ENCODE data around the gene SCRN1.

SCRN1 gene

DNA sequence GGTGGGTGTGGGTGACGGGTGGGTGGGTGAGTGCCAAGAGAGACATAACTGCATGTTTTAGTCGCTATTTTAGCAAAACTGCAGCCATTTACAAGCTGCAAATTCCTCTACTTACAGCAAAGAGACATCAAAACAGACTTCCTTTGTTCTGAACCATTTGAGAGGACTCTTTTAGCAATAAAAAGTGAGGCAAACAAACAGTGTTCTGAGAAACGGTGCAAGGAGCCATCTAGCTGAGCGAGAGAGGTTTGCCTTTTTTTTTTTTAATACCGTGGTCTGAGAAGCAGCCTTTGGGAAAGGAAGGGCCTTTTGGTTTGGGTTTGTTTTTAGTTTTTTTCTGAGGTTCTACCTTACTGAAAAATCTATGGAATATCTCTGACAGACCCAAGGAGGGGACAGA, 62.9 kb downstream of the SCRN1 start:
- Histone ChIP-seq H3K4me1 (ENCODE audit: low read length) (no peaks in the 10 kb centered on the region), H3K9ac (ENCODE audit: low read length) (no peak overlapping the region), H3K4me3 (ENCODE audit: low read length) (no peak overlapping the region), H3K79me2 (ENCODE audit: low read length) (no peaks in the 10 kb centered on the region), H3F3A (ENCODE audit: insufficient read depth, low read length) (no peaks in the 10 kb centered on the region), H4K20me1 (ENCODE audit: insufficient read depth, low read length) (no peaks in the 10 kb centered on the region), H3K9me3 (replicated peaks; ENCODE audit: insufficient read depth, low read length) (no peaks in the 10 kb centered on the region), H3K4me2 (ENCODE audit: low read depth, low read length) (no peak overlapping the region), H3K27me3 (replicated peaks; ENCODE audit: insufficient read depth, low read length) (no peaks in the 10 kb centered on the region), H3K9me2 (replicated peaks; ENCODE audit: insufficient read depth, low read length) (no peaks in the 10 kb centered on the region), H3K27ac (ENCODE audit: low read length) (no peak overlapping the region), H2AFZ (ENCODE audit: low read length) (no peak overlapping the region), H3K36me3 (replicated peaks; ENCODE audit: insufficient read depth, low read length) (no peaks in the 10 kb centered on the region)
- TF ChIP-seq, protein P1, sequence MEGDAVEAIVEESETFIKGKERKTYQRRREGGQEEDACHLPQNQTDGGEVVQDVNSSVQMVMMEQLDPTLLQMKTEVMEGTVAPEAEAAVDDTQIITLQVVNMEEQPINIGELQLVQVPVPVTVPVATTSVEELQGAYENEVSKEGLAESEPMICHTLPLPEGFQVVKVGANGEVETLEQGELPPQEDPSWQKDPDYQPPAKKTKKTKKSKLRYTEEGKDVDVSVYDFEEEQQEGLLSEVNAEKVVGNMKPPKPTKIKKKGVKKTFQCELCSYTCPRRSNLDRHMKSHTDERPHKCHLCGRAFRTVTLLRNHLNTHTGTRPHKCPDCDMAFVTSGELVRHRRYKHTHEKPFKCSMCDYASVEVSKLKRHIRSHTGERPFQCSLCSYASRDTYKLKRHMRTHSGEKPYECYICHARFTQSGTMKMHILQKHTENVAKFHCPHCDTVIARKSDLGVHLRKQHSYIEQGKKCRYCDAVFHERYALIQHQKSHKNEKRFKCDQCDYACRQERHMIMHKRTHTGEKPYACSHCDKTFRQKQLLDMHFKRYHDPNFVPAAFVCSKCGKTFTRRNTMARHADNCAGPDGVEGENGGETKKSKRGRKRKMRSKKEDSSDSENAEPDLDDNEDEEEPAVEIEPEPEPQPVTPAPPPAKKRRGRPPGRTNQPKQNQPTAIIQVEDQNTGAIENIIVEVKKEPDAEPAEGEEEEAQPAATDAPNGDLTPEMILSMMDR (IDR thresholded peaks at IDR 0.05; ENCODE audit: low read length): no peak
- no peak for TF ChIP-seq EZH2phosphoT487 (IDR thresholded peaks at IDR 0.05; ENCODE audit: low read length)
- no peak for TF ChIP-seq EZH2 (optimal IDR thresholded peaks at IDR 0.05; ENCODE audit: low read depth, low read length)
- DNase-seq: no peak

DNA sequence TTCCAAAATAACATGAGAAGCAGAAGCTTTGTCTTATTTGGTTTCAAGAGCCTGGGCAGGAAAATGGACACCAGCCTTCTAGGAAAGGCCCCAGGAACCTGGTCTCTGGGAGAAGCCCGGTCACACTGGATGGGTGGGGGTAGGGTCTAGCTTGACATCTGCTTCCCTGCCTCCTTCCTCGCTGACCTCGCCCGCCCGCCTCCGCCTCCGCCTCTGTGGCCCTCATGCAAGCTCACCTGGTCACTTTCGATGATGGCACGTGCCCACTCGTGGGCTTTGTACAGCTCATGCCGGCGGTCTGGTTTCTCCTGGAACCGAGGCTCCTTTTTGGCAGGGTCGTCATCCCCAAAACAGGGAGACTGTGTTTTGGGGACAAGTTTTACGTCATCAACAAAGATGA, 63.4 kb downstream of the SCRN1 start:
- H3K9ac ChIP-seq (ENCODE audit: low read length): no peak overlapping the region
- H4K20me1 ChIP-seq (ENCODE audit: insufficient read depth, low read length): no peaks in the 10 kb centered on the region
- H3K27me3 ChIP-seq (replicated peaks; ENCODE audit: insufficient read depth, low read length): no peaks in the 10 kb centered on the region
- no peak for TF ChIP-seq EZH2 (optimal IDR thresholded peaks at IDR 0.05; ENCODE audit: low read depth, low read length)
- TF ChIP-seq, protein P1 (IDR thresholded peaks at IDR 0.05; ENCODE audit: low read length): no peak
- no peak for TF ChIP-seq EZH2phosphoT487 (IDR thresholded peaks at IDR 0.05; ENCODE audit: low read length)
- H3K4me3 ChIP-seq (ENCODE audit: low read length): no peak overlapping the region
- no peak overlapping the region for H2AFZ ChIP-seq (ENCODE audit: low read length)
- H3K36me3 ChIP-seq (replicated peaks; ENCODE audit: insufficient read depth, low read length): no peaks in the 10 kb centered on the region
- H3F3A ChIP-seq (ENCODE audit: insufficient read depth, low read length): no peaks in the 10 kb centered on the region
- no peaks in the 10 kb centered on the region for H3K9me3 ChIP-seq (replicated peaks; ENCODE audit: insufficient read depth, low read length)
- no peak overlapping the region for H3K27ac ChIP-seq (ENCODE audit: low read length)
- H3K9me2 ChIP-seq (replicated peaks; ENCODE audit: insufficient read depth, low read length): no peaks in the 10 kb centered on the region
- DNase-seq: no peak
- H3K4me2 ChIP-seq (ENCODE audit: low read depth, low read length): no peak overlapping the region
- no peaks in the 10 kb centered on the region for H3K4me1 ChIP-seq (ENCODE audit: low read length)
- no peaks in the 10 kb centered on the region for H3K79me2 ChIP-seq (ENCODE audit: low read length)

GRCh38 chr7:29924684-29925083, 64.9 kb downstream of the SCRN1 start:
- no peak overlapping the region for H3K4me2 ChIP-seq (ENCODE audit: low read depth, low read length)
- H3K9ac ChIP-seq (ENCODE audit: low read length): no peak overlapping the region
- no peak for DNase-seq
- H3K27me3 ChIP-seq (replicated peaks; ENCODE audit: insufficient read depth, low read length): no peaks in the 10 kb centered on the region
- H3K9me3 ChIP-seq (replicated peaks; ENCODE audit: insufficient read depth, low read length): no peaks in the 10 kb centered on the region
- TF ChIP-seq EZH2 (optimal IDR thresholded peaks at IDR 0.05; ENCODE audit: low read depth, low read length): no peak
- no peak for TF ChIP-seq EZH2phosphoT487 (IDR thresholded peaks at IDR 0.05; ENCODE audit: low read length)
- TF ChIP-seq, protein P1 (IDR thresholded peaks at IDR 0.05; ENCODE audit: low read length): no peak
- no peaks in the 10 kb centered on the region for H4K20me1 ChIP-seq (ENCODE audit: insufficient read depth, low read length)
- H3K27ac ChIP-seq (ENCODE audit: low read length): no peak overlapping the region
- no peaks in the 10 kb centered on the region for H3K9me2 ChIP-seq (replicated peaks; ENCODE audit: insufficient read depth, low read length)
- H3F3A ChIP-seq (ENCODE audit: insufficient read depth, low read length): no peaks in the 10 kb centered on the region
- H3K36me3 ChIP-seq (replicated peaks; ENCODE audit: insufficient read depth, low read length): no peaks in the 10 kb centered on the region
- H3K4me3 ChIP-seq (ENCODE audit: low read length): no peak overlapping the region
- no peaks in the 10 kb centered on the region for H3K4me1 ChIP-seq (ENCODE audit: low read length)
- H2AFZ ChIP-seq (ENCODE audit: low read length): no peak overlapping the region
- no peaks in the 10 kb centered on the region for H3K79me2 ChIP-seq (ENCODE audit: low read length)
